Activated T-helper 2 cell treated with anti-CD3 and anti-CD28 coated beads, Interferon-gamma antibody, Interleukin-2, Interleukin-4, amounts not matched to agents 10 μg/mL and 5 μg/mL and 100 μg/mL, durations not matched to agents 14 hours and 24 hours and 36 hours (primary cell): Measurements from ENCODE around the gene LRRC8D. TPM values are rescaled to one million over a fixed set of nuclear protein-coding genes. Genes with fewer than 3 reads are reported as not detected.

Experiments
- DNase-seq: peaks from one replicate; pipeline ENCODE4 v3.0.0; 2021; ENCODE audit warnings: low spot score
- H3K27ac Mint-ChIP-seq: one replicate; pipeline ENCODE4 v1.8.0; 2021; ENCODE audit warnings: mixed read lengths
- H3K27me3 Mint-ChIP-seq: one replicate; pipeline ENCODE4 v1.8.0; 2021; ENCODE audit warnings: low read depth, mixed read lengths
- H3K36me3 Mint-ChIP-seq: one replicate; pipeline ENCODE4 v1.8.0; 2021; ENCODE audit warnings: low read depth, mixed read lengths
- H3K4me1 Mint-ChIP-seq: one replicate; pipeline ENCODE4 v1.8.0; 2021; ENCODE audit warnings: low read depth, mixed read lengths
- H3K4me3 Mint-ChIP-seq: one replicate; pipeline ENCODE4 v1.8.0; 2021; ENCODE audit warnings: low read depth, mild to moderate bottlenecking, moderate library complexity, mixed read lengths
- H3K9me3 Mint-ChIP-seq: one replicate; pipeline ENCODE4 v1.8.0; 2021; ENCODE audit warnings: mixed read lengths
- intact Hi-C: fragments of 100-400 bp; cut with micrococcal nuclease; formaldehyde crosslinking; loops from one replicate; pipeline ENCODE4 v1.15.1; 2023
- total RNA-seq: library from RNA; stranded (reverse); gene quantifications from 2 replicates; pipeline ENCODE4 v1.2.3, GENCODE V29; 2022

The LRRC8D gene
- total RNA-seq, 1 donor from 2014 or later: 28.6 TPM

DNA sequence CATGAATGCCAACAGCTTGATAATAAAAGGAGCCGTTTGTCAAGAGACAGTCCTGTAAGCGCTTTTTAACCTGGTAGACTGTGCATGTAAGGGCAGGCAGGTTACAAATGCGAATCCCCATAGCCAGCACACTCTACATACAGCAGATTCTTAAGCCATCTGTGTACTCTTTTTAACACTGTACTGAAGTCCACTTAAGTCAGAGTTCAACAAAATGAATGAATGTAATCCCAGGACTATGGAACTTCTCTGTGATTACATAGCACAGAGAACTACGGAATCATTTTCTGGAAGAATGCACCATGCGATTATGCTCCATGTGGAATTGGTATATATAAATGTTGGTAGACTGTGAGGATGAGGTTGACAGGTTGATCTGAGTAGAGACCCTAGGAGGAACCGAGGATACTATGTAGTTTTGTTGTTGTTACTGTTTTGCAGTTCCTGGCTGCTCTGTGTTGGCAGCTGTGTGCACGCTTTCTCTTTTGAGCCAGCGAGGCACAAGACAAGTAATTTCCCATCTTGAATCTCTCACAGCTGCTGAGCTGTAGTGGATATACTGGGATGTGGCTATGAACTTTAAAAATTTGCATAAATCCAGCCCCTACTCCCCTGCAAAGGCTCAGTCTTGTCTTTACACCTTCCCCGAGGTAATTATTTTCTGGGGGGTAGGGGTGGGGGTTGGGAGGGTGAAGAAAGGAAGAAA lies 21.9 kb downstream of the LRRC8D start:
- Mint-ChIP-seq H3K27ac (peak overlapping the region; percentile 89), H3K4me3 (peak overlapping the region; percentile 93), H3K36me3 (peaks cover 35% of the 10 kb centered on the region), H3K27me3 (no peaks in the 10 kb centered on the region), H3K9me3 (no peaks in the 10 kb centered on the region), H3K4me1 (peaks cover 66% of the 10 kb centered on the region)
- intact Hi-C loops: loop anchor here (1.0 to 5.0 kb wide), 7 partner anchors 21 to 210 kb away; partner anchors contain the start of genes LRRC8C, LRRC8D and ZNF326
- peak; percentile 37 for DNase-seq

DNA sequence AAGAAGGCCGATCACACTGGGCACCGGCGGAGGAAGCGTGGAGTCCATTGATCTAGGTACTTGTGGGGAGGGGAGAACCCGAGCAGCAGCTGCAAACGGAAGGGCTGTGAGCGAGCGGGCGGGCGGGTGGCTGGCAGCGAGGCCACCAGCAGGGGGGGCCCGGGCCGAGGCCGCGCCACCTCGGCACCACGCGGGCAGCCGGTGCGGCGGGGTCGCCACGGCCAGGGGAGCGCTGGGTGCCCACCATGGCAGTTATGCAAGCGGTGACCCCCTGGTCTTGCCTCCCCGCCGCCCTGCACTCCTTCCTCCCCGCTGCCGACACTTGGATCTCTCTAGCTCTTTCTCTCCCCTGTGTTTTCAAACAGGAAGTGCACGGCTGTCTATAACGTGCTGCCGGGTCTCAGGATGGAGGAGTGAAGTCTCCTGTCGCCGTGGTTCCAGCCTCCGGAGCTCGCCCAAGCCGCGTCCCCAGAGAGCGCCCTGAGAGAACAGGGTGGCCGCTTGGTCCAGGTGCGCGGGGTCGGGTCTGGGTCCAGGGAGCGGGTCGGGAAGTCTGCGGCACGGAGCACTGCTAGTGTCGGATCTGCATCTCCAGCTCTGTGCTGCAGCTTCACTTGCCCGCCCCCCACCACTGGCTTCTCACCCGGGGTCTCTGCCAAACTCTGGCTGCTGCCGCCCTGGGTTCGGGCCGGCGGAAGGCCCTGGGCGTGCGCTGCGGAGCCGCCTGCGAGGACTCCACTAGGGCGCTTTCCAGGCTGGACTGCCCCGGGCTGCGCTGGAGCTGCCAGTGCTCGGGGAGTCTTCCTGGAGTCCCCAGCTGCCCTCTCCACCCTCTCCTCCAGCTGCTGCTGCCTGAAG lies 22.7 kb downstream of the LRRC8D start:
- Mint-ChIP-seq H3K36me3 (peaks cover 42% of the 10 kb centered on the region), H3K27ac (peak overlapping the region; percentile 94)
- intact Hi-C loops: loop anchor here (1.0 to 5.0 kb wide), 9 partner anchors 12 to 211 kb away; partner anchors contain the start of genes LRRC8C, LRRC8D and ZNF326

DNA sequence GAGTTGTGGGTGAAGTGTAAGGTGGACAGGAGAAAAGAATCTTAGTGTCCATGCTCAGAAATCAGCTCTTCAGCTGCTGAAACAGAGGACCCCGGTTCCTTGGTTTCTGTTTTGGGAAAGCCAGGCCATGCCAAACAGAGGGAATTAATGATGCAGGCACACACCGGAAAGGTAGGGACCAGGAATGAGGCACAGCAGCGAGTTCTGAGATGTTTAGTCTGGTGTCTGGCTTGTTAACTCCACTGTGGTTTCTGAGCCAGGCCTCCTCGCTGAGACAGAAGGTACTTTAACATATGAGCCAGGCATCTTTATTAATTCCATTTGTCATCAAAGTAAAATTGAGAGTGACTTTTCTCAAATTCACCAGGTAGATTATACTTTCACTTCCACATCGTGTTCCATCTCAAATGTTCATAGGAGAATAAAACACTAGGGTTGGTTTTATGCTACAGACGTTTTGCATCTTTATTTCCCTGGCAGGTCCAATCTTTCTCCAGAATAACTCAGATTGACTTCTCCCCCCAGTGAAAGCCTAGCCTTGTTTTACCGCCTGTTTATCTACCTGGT lies 23.5 kb downstream of the LRRC8D start:
- Mint-ChIP-seq H3K27ac (peak overlapping the region; percentile 94), H3K9me3 (no peaks in the 10 kb centered on the region), H3K4me1 (peaks cover 67% of the 10 kb centered on the region), H3K36me3 (peaks cover 47% of the 10 kb centered on the region), H3K4me3 (peak overlapping the region; percentile 93), H3K27me3 (no peaks in the 10 kb centered on the region)
- intact Hi-C loops: loop anchor here (1.0 to 5.0 kb wide), 5 partner anchors 11 to 212 kb away; partner anchors contain the start of gene LRRC8C
- DNase-seq: no peak

More for the DNA sequence above, 22.7 kb downstream of the LRRC8D start:
- peak overlapping the region; percentile 93 for H3K4me3 Mint-ChIP-seq
- peak; percentile 74 for DNase-seq
- H3K27me3 Mint-ChIP-seq: no peaks in the 10 kb centered on the region
- no peaks in the 10 kb centered on the region for H3K9me3 Mint-ChIP-seq
- peaks cover 68% of the 10 kb centered on the region for H3K4me1 Mint-ChIP-seq

DNA sequence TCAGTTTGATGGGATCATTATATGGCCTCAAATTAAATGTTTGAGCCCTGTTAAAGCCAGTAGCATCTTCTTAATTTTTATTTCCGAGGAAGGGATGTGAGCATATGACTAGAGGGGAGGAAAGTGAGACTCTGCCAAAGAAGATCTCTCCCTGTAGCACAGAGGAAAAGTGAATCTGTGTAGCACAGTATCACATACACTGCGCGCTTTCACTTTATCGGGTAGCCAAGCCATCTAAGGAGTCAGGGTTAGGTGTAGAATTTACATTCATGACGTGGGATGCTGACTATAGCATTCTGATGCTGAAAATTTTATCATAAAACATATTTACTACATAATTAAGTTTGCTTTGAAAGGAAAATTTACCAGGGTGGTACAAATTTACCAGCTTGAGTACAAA lies 24.0 kb downstream of the LRRC8D start:
- H3K27me3 Mint-ChIP-seq: no peaks in the 10 kb centered on the region
- peaks cover 66% of the 10 kb centered on the region for H3K4me1 Mint-ChIP-seq
- peak overlapping the region; percentile 93 for H3K4me3 Mint-ChIP-seq
- DNase-seq: no peak
- peaks cover 53% of the 10 kb centered on the region for H3K36me3 Mint-ChIP-seq
- H3K9me3 Mint-ChIP-seq: no peaks in the 10 kb centered on the region
- peak overlapping the region; percentile 94 for H3K27ac Mint-ChIP-seq
- intact Hi-C loops: loop anchor here (1.0 to 5.0 kb wide), 5 partner anchors 10 to 213 kb away; partner anchors contain the start of gene LRRC8C

DNA sequence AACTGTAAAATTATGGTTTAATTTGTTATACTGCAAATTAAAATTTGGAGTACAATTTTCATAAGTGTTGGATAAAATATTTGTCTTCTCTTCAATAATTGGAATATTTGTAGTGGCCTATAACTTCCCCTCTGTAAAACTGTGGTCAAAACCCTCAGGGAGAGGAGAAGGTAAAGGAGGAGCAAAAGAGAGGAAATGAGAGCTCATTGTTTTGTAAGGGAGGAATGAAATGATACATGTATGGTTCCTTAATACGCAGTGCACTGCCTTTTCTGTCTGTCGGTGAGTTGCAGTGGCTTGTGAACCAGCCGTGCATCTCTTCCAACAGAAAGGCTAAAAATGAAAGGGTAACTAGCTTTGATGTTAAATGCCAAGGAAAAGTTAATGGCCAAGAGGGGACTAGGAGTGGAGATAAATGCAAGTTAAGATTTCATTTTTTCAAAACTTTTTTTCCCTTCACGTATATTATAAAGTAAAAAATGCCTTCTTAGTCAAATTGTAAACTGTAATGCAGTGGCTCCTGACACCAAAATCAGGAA lies 26.4 kb downstream of the LRRC8D start:
- intact Hi-C loops: no loop called here
- no peak overlapping the region for H3K27ac Mint-ChIP-seq
- no peaks in the 10 kb centered on the region for H3K27me3 Mint-ChIP-seq
- H3K4me1 Mint-ChIP-seq: peaks cover 57% of the 10 kb centered on the region
- no peak for DNase-seq
- H3K9me3 Mint-ChIP-seq: no peaks in the 10 kb centered on the region
- no peak overlapping the region for H3K4me3 Mint-ChIP-seq
- H3K36me3 Mint-ChIP-seq: peaks cover 64% of the 10 kb centered on the region

DNA sequence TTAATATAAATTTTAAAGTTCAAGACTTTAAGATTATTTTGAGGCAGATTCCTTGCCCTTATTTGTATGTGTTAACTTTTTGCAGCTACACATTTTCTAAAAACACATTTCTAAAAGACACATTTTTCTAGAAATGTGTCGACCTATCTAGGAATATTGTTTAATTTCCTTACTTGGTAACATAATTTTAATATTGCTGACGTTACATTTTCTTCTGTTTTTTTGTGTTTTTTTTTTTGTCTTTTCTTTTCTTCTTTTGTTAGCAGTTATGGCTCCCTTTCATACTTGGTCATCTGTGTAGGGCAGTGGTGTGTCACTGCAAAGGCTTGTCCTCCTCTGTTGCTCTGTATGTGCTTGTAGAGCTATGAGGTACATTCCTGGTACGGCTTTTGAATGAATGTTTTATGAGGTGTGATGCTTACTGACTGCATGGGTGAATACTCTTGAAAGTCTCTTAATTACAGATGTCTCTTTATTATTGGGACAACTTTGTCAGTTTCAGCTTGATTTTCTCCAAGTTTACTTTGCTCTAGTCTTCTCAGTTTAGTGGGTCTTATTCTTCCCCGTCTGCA lies 30.1 kb downstream of the LRRC8D start:
- Mint-ChIP-seq H3K4me3 (no peak overlapping the region), H3K36me3 (peaks cover 52% of the 10 kb centered on the region), H3K4me1 (peaks cover 32% of the 10 kb centered on the region), H3K27ac (no peak overlapping the region), H3K9me3 (no peaks in the 10 kb centered on the region), H3K27me3 (no peaks in the 10 kb centered on the region)
- no peak for DNase-seq
- intact Hi-C loops: no loop called here

DNA sequence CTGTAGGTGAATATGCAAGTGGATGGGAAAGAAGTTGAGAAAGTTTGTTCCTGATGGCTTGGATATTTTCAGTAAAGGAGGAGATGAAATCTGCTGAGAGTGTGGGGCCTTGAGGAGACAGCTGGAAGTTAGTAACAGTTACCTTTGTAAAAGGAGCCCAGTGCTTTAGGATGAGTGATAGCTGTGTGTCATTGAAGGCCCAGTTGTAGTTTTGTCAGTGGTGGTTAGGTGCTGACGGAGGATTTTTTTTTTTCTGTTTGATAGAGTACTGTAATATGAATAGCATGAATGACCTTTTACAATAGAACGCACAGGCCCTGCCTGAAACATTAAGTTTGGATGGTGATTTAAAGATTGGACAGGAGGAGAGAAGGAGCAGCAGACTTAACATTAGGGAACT lies 33.3 kb downstream of the LRRC8D start:
- H3K27me3 Mint-ChIP-seq: no peaks in the 10 kb centered on the region
- DNase-seq: no peak
- peaks cover 29% of the 10 kb centered on the region for H3K36me3 Mint-ChIP-seq
- no peaks in the 10 kb centered on the region for H3K9me3 Mint-ChIP-seq
- peaks cover 11% of the 10 kb centered on the region for H3K4me1 Mint-ChIP-seq
- no peak overlapping the region for H3K27ac Mint-ChIP-seq
- no peak overlapping the region for H3K4me3 Mint-ChIP-seq
- intact Hi-C loops: loop anchor here (2.0 kb wide), 1 partner anchor 55 kb away; no protein-coding TSS in a partner anchor

DNA sequence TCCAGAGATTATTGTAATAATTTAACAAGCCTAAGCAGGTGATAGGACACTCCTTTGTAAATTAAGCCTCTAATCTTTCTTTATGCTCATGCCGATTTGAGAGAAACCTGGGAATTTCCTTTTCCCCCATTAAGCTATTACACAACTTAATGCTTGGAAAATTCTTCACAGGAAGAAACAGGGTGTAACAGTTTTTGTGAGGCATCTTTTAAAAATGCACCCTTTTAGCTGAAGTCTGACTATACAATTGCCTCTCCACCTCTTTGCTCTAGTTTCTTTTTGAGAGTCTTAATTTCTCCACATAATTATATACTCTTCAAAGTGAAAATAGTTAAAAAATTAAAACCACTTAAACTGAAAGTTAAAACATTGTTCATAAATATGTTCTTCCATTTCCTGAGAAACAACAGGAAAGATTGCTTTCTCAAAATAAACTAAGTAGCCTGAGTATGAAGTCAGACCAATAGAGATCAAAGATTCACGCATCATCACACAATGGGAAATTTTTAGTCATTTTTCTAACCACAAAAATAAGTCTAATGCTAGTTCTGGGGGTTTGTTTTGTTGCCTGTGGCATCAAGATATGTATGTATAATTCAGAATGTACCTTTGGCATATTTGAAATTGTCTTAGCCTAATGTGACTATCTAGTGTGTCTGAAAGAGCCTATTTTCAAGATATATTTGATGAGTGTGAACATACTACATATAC lies 34.7 kb downstream of the LRRC8D start:
- peak overlapping the region; percentile 68 for H3K4me3 Mint-ChIP-seq
- H3K27me3 Mint-ChIP-seq: no peaks in the 10 kb centered on the region
- no peaks in the 10 kb centered on the region for H3K9me3 Mint-ChIP-seq
- DNase-seq: no peak
- peaks cover 10% of the 10 kb centered on the region for H3K4me1 Mint-ChIP-seq
- no peak overlapping the region for H3K27ac Mint-ChIP-seq
- peaks cover 30% of the 10 kb centered on the region for H3K36me3 Mint-ChIP-seq
- intact Hi-C loops: loop anchor here (1.0 to 2.0 kb wide), 2 partner anchors 11 to 53 kb away; no protein-coding TSS in a partner anchor

DNA sequence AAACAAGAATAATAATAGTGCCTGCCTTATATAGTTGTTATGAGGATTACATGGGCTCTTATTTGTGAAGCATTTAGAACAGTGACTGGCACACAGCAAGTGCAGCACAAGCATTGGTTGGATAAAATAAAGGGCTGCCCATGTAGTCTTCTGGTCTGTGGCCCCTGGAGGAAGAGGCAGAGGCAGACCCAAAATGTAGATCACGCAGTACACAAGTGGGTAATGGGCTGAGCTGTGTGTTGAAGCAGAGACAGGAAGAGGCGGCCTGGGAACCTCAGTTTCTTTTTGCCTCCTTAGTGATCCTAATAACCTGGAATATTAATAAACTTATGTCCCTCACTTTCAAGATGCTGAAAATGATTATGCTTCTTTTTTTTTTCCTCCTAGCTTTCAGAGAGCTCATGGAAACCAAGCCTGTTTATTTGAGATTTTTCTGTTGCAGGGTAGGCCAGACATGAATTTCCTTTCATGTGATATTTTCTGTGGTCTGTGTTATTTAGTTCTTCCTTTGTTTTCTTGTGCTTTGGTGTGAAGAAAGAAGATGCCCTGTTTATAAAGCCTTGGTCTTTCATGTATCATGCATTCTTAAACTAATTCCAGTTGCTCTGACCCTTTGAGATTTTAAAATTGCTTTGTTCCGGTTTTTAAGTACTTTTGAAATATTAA lies 42.5 kb downstream of the LRRC8D start:
- no peaks in the 10 kb centered on the region for H3K27me3 Mint-ChIP-seq
- intact Hi-C loops: no loop called here

DNA sequence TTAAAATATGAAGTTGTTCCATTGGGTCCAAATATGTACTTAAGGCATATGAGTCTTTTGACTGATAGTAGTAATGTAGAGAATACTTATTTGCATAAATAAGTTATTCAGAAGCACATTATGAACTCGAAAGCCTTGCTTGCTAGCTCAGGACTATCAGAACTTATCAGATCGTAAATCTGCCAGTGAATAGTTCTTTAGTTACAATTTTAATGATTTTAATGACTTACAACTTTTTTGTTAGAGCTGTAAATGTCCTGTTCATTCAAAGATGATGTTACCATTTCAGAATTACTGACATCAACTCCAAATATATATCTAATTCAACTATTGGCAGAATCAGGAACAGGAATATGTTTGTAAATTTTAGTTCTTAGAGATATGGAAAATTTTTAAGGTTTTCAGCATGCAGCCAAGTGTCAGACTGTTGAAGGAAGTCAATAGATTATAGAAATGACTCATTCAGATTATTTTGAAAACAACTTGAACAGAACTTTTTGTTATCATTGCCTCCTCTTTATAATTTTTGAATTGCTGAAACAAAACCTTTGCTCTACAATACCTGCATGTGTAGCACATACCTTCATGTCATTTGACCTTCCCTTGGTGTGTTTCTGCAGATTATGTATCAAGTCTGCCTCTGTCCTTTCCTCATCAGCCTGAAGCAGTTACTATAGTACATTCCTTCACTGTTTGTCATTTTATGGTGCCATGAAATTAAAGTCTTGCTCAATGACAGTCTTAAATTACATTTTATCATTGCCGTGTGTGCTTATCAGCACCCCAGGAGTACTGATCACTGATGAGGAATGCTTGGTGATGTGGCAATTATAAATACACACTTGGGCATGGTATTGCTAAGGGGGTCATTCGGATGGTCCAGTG lies 44.9 kb downstream of the LRRC8D start:
- H3K27me3 Mint-ChIP-seq: no peaks in the 10 kb centered on the region
- DNase-seq: no peak
- H3K4me3 Mint-ChIP-seq: no peak overlapping the region
- H3K36me3 Mint-ChIP-seq: peaks cover 74% of the 10 kb centered on the region
- H3K9me3 Mint-ChIP-seq: no peaks in the 10 kb centered on the region
- intact Hi-C loops: no loop called here
- no peak overlapping the region for H3K27ac Mint-ChIP-seq
- peaks cover 49% of the 10 kb centered on the region for H3K4me1 Mint-ChIP-seq

More for the DNA sequence above, 42.5 kb downstream of the LRRC8D start:
- no peaks in the 10 kb centered on the region for H3K9me3 Mint-ChIP-seq
- H3K36me3 Mint-ChIP-seq: peaks cover 66% of the 10 kb centered on the region
- no peak overlapping the region for H3K4me3 Mint-ChIP-seq
- peak overlapping the region; percentile 43 for H3K27ac Mint-ChIP-seq
- DNase-seq: no peak
- H3K4me1 Mint-ChIP-seq: peaks cover 43% of the 10 kb centered on the region

DNA sequence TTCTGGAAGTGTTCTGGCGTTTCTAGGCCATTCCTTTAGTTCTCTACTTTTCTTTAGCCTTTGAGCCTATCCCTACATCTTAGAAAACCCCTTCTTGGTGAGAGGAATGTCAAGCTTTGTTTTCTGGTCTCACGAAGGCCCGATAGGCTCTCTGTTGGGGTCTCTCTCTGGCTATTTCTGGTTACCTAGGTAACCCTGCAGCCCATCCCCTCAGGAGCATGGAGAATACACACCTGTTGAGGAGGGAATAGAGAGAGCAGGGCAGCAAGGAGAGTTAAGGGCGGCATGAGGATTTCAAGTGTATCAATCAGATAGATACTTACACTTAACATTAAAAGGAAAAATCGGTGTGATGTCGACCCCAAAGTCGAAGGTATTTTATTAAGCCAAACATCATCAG lies 45.7 kb downstream of the LRRC8D start:
- Mint-ChIP-seq H3K36me3 (peaks cover 74% of the 10 kb centered on the region), H3K27ac (no peak overlapping the region), H3K4me3 (no peak overlapping the region), H3K9me3 (no peaks in the 10 kb centered on the region), H3K4me1 (peaks cover 54% of the 10 kb centered on the region), H3K27me3 (no peaks in the 10 kb centered on the region)
- intact Hi-C loops: no loop called here
- no peak for DNase-seq
